ENCODE measurements around the gene SOX6. TPM values are rescaled to one million over a fixed set of nuclear protein-coding genes. Genes with fewer than 3 reads are reported as not detected.

Gene SOX6
- total RNA-seq, 2 experiments from 2014 or later = 0.36 TPM; not detected in 1

GRCh38 chr11:16357775-16358174, 1.4 kb upstream of the SOX6 start:
- intact Hi-C loops (cut with micrococcal nuclease) = no loop called here
- H3K9me3 Mint-ChIP-seq = no peaks in the 10 kb centered on the region
- TF ChIP-seq, protein P1, sequence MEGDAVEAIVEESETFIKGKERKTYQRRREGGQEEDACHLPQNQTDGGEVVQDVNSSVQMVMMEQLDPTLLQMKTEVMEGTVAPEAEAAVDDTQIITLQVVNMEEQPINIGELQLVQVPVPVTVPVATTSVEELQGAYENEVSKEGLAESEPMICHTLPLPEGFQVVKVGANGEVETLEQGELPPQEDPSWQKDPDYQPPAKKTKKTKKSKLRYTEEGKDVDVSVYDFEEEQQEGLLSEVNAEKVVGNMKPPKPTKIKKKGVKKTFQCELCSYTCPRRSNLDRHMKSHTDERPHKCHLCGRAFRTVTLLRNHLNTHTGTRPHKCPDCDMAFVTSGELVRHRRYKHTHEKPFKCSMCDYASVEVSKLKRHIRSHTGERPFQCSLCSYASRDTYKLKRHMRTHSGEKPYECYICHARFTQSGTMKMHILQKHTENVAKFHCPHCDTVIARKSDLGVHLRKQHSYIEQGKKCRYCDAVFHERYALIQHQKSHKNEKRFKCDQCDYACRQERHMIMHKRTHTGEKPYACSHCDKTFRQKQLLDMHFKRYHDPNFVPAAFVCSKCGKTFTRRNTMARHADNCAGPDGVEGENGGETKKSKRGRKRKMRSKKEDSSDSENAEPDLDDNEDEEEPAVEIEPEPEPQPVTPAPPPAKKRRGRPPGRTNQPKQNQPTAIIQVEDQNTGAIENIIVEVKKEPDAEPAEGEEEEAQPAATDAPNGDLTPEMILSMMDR (IDR thresholded peaks at IDR 0.05) = no peak
- ChIA-PET POLR2A (no interaction called here), CTCF (no interaction called here)
- no peak for DNase-seq
- H3K27ac Mint-ChIP-seq = no peak overlapping the region
- H3K4me3 Mint-ChIP-seq = no peak overlapping the region
- H3K4me1 Mint-ChIP-seq (ENCODE audit: low read depth) = no peaks in the 10 kb centered on the region
- no peaks in the 10 kb centered on the region for H3K27me3 Mint-ChIP-seq
- H3K36me3 Mint-ChIP-seq (ENCODE audit: low read depth) = no peaks in the 10 kb centered on the region
- no peak for ATAC-seq

- H3K4me1 Mint-ChIP-seq (ENCODE audit: low read depth) = no peaks in the 10 kb centered on the region
- intact Hi-C loops (cut with micrococcal nuclease) = no loop called here
- no peaks in the 10 kb centered on the region for H3K9me3 Mint-ChIP-seq
- TF ChIP-seq, protein P1 (IDR thresholded peaks at IDR 0.05) = no peak
- H3K4me3 Mint-ChIP-seq = no peak overlapping the region
- ChIA-PET POLR2A (no interaction called here), CTCF (no interaction called here)
- no peaks in the 10 kb centered on the region for H3K27me3 Mint-ChIP-seq
- no peak overlapping the region for H3K27ac Mint-ChIP-seq
- DNase-seq (no peak), ATAC-seq (no peak)
- no peaks in the 10 kb centered on the region for H3K36me3 Mint-ChIP-seq (ENCODE audit: low read depth)
Measured at GRCh38 chr11:16356761-16357393, 531 bp upstream of the SOX6 start.

DNA sequence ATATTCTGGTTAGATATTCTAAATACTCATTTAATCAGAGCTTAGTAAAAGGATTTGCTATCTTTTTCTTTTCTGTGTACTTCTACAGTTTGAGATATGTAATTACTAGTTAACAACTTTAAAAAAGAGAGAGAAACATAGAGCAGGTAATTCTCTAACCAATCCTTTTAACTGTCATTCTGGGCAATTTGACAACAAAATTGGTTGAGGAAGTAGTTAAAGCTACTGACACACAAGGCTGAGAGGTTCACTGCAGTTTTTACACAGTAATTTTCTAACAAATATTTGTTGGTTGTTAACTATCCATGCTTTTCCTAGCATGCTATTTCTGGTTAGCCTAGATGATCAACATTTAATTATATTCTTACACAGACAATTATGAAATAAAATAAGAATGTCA, 3.6 kb downstream of the SOX6 start:
- ChIA-PET POLR2A (no interaction called here), CTCF (no interaction called here)
- TF ChIP-seq, protein P1 (IDR thresholded peaks at IDR 0.05) = no peak
- Mint-ChIP-seq H3K36me3 (ENCODE audit: low read depth) (no peaks in the 10 kb centered on the region), H3K27ac (no peak overlapping the region), H3K4me1 (ENCODE audit: low read depth) (no peaks in the 10 kb centered on the region), H3K27me3 (no peaks in the 10 kb centered on the region), H3K9me3 (no peaks in the 10 kb centered on the region), H3K4me3 (no peak overlapping the region)
- ATAC-seq (no peak), DNase-seq (no peak)
- intact Hi-C loops (cut with micrococcal nuclease) = no loop called here

DNA sequence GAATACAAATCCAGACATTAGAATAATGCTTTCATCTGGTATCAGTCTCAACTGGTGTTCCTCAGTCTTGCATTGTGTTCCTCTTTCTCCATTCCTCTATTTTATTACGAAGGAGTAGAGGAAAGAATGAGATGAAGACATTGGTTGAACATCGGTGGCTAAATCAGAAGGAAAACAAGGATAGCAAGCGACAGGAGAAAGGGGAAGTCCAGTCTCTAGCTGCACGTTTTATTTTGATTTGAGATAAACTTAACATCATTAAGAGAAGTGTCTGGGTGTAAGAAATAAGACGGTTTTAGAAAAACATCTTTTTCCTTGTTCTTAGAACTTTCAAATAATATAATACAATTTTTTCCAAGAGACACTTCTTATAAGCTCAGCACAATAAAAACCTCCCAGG, 6.2 kb downstream of the SOX6 start:
- intact Hi-C loops (cut with micrococcal nuclease) = no loop called here
- POLR2A ChIA-PET = no interaction called here
- ATAC-seq = no peak
- Mint-ChIP-seq H3K36me3 (ENCODE audit: low read depth) (no peaks in the 10 kb centered on the region), H3K27me3 (no peaks in the 10 kb centered on the region), H3K4me3 (no peak overlapping the region), H3K27ac (no peak overlapping the region), H3K9me3 (no peaks in the 10 kb centered on the region), H3K4me1 (ENCODE audit: low read depth) (no peaks in the 10 kb centered on the region)
- CTCF ChIA-PET = interaction anchor here (0.6 kb wide), 1 partner anchor 60 kb away, joined by 3 read pairs; no protein-coding TSS in a partner anchor
- TF ChIP-seq, protein P1 (IDR thresholded peaks at IDR 0.05) = no peak
- no peak for DNase-seq

GRCh38 chr11:16347928-16348685, 8.2 kb downstream of the SOX6 start:
- intact Hi-C loops (cut with micrococcal nuclease) = no loop called here
- ChIA-PET CTCF (no interaction called here), POLR2A (no interaction called here)
- ATAC-seq = no peak
- DNase-seq = no peak
- Mint-ChIP-seq H3K27ac (no peak overlapping the region), H3K27me3 (no peaks in the 10 kb centered on the region), H3K4me3 (no peak overlapping the region), H3K9me3 (no peaks in the 10 kb centered on the region), H3K4me1 (ENCODE audit: low read depth) (no peaks in the 10 kb centered on the region), H3K36me3 (ENCODE audit: low read depth) (no peaks in the 10 kb centered on the region)
- TF ChIP-seq, protein P1 (IDR thresholded peaks at IDR 0.05) = no peak
